ENCODE results near the gene ATP10B. TPM values are rescaled to one million over a fixed set of nuclear protein-coding genes. Genes with fewer than 3 reads are reported as not detected.

ATP10B gene
- polyA plus RNA-seq, 3 donors = not detected

DNA sequence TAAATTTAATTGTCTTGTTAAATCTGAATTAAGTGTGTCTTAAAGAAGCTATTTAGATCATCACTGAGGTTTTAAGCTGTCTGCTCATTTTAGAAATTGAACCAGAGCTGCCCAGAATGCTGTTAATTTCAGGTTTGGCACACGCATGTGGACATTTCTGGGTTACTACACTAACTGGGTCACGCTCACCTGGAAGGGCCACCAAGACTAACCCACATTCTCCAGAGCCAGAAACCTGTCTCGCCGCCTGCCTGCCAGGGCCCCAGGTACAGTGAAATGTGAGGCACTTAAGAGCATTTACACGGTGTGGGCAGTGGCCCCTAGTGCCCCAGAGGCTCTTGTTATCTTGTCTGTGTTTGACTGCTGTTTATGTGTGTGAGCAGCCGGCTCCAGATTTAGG is 46.6 kb downstream of the ATP10B start:
- H3K4me1 ChIP-seq (ENCODE audit: control insufficient read depth in 1 of 2, insufficient read depth in 2 of 2, low read length in 2 of 2) = no peaks in the 10 kb centered on the region
- Mint-ChIP-seq H3K4me3 (no peak overlapping the region), H3K27me3 (ENCODE audit: low read depth in 3 of 3) (peaks cover 0 to 2% (median 1%) of the 10 kb centered on the region in 3 donors), H3K27ac (no peak overlapping the region), H3K36me3 (no peaks in the 10 kb centered on the region), H3K4me1 (peaks cover 12% of the 10 kb centered on the region), H3K9me3 (peaks cover 0 to 4% (median 0%) of the 10 kb centered on the region in 7 donors)
- intact Hi-C loops (cut with micrococcal nuclease) = no loop called here
- H3K9ac ChIP-seq (ENCODE audit: insufficient read depth, low read length, poor library complexity, severe bottlenecking) = no peak overlapping the region
- H3K27ac ChIP-seq (ENCODE audit: low read depth in 1 of 2, low read length in 2 of 2) = no peak overlapping the region
- H3K79me2 ChIP-seq (ENCODE audit: insufficient read depth, low read length) = no peaks in the 10 kb centered on the region
- DNase-seq = no peak
- H3K4me3 ChIP-seq (replicated peaks in 1 of 3; ENCODE audit: low read depth in 2 of 3, low read length in 3 of 3) = no peak overlapping the region
- H4K20me1 ChIP-seq (ENCODE audit: insufficient read depth, low read length) = no peaks in the 10 kb centered on the region
- no peaks in the 10 kb centered on the region for H3K9me3 ChIP-seq (replicated peaks in 1 of 2; ENCODE audit: control insufficient read depth in 1 of 2, insufficient read depth in 1 of 2, low read length in 2 of 2)
- WGBS (ENCODE audit: insufficient coverage) = 100% methylated on average over 1 of the region's 6 CpGs
- no peaks in the 10 kb centered on the region for H3K27me3 ChIP-seq (ENCODE audit: control insufficient read depth in 2 of 2, insufficient read depth in 2 of 2, low read length in 2 of 2)
- H3K36me3 ChIP-seq (replicated peaks in 1 of 2; ENCODE audit: control insufficient read depth in 1 of 2, insufficient read depth in 2 of 2, low read length in 2 of 2) = no peaks in the 10 kb centered on the region
- H3K4me2 ChIP-seq (replicated peaks; ENCODE audit: extremely low read depth, low read length, poor library complexity, severe bottlenecking) = no peak overlapping the region
- no peak for TF ChIP-seq CTCF (IDR thresholded peaks at IDR 0.05)
- no peak overlapping the region for H2AFZ ChIP-seq (ENCODE audit: insufficient read depth, low read depth, low read length, poor library complexity, severe bottlenecking)

- no CpG with 5 or more reads among the region's 2 CpGs for WGBS (ENCODE audit: insufficient coverage)
- no peak overlapping the region for H3K4me3 ChIP-seq (replicated peaks in 1 of 3; ENCODE audit: low read depth in 2 of 3, low read length in 3 of 3)
Observed at GRCh38 chr5:160802592-160802991, 49.4 kb downstream of the ATP10B start.

More at GRCh38 chr5:160802592-160802991, 49.4 kb downstream of the ATP10B start:
- Histone ChIP-seq H3K4me2 (replicated peaks; ENCODE audit: extremely low read depth, low read length, poor library complexity, severe bottlenecking) (no peak overlapping the region), H3K9ac (ENCODE audit: insufficient read depth, low read length, poor library complexity, severe bottlenecking) (no peak overlapping the region), H4K20me1 (ENCODE audit: insufficient read depth, low read length) (no peaks in the 10 kb centered on the region), H3K9me3 (replicated peaks in 1 of 2; ENCODE audit: control insufficient read depth in 1 of 2, insufficient read depth in 1 of 2, low read length in 2 of 2) (no peaks in the 10 kb centered on the region), H3K4me1 (ENCODE audit: control insufficient read depth in 1 of 2, insufficient read depth in 2 of 2, low read length in 2 of 2) (peaks cover 14 to 17% of the 10 kb centered on the region in 2 donors), H2AFZ (ENCODE audit: insufficient read depth, low read depth, low read length, poor library complexity, severe bottlenecking) (no peak overlapping the region), H3K27ac (ENCODE audit: low read depth in 1 of 2, low read length in 2 of 2) (no peak overlapping the region), H3K27me3 (ENCODE audit: control insufficient read depth in 2 of 2, insufficient read depth in 2 of 2, low read length in 2 of 2) (no peaks in the 10 kb centered on the region), H3K79me2 (ENCODE audit: insufficient read depth, low read length) (no peaks in the 10 kb centered on the region), H3K36me3 (replicated peaks in 1 of 2; ENCODE audit: control insufficient read depth in 1 of 2, insufficient read depth in 2 of 2, low read length in 2 of 2) (no peaks in the 10 kb centered on the region)
- no peak for TF ChIP-seq CTCF (IDR thresholded peaks at IDR 0.05)
- peak overlapping the region in 1 of 7 donors; percentile 23 for H3K27ac Mint-ChIP-seq
- H3K4me3 Mint-ChIP-seq = no peak overlapping the region
- peaks cover 0 to 6% (median 4%) of the 10 kb centered on the region in 7 donors for H3K9me3 Mint-ChIP-seq
- peaks cover 1 to 6% (median 3%) of the 10 kb centered on the region in 3 donors for H3K27me3 Mint-ChIP-seq (ENCODE audit: low read depth in 3 of 3)
- intact Hi-C loops (cut with micrococcal nuclease) = no loop called here
- H3K36me3 Mint-ChIP-seq = peaks cover 5 to 8% of the 10 kb centered on the region in 2 donors
- DNase-seq = no peak
- H3K4me1 Mint-ChIP-seq = peaks cover 30% of the 10 kb centered on the region

Measured in CD14-positive monocyte (primary cell).